GM12873 (cell line): Measurements from ENCODE around the gene SP1.
A peak's percentile ranks its signal among the peaks of the same experiment; 100 is the strongest.

Source experiments
- TF ChIP-seq, protein P1 (sequence below): IDR thresholded peaks from 2 replicates; pipeline ENCODE4 v1.5.1; 2012; ENCODE audit warnings: low read depth, mild to moderate bottlenecking, moderate library complexity, low read length, control low read depth; ENCODE audit not compliant: insufficient read depth; ENCODE audit errors: missing control alignments

Gene SP1

DNA sequence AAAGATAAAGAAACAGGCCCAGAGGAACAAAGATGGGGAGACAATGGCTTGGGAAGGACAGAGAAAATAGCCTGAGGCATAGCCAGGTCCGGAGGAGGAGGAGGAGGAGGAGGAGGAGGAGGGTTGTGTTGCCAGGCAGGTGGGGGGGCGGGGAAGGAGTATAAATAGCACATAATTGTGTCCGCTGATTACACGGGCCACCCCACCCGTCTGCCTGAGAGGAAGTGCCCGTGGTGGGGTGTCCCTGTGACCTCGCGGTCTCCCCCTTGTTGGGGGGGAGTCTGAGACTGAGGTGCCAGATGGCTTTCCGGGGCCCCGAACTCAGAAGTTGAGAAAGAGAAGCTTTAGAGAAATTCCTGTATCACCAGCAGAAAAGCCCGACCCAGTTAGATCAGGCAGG is 42.0 kb upstream of the SP1 start:
- TF ChIP-seq, protein P1, sequence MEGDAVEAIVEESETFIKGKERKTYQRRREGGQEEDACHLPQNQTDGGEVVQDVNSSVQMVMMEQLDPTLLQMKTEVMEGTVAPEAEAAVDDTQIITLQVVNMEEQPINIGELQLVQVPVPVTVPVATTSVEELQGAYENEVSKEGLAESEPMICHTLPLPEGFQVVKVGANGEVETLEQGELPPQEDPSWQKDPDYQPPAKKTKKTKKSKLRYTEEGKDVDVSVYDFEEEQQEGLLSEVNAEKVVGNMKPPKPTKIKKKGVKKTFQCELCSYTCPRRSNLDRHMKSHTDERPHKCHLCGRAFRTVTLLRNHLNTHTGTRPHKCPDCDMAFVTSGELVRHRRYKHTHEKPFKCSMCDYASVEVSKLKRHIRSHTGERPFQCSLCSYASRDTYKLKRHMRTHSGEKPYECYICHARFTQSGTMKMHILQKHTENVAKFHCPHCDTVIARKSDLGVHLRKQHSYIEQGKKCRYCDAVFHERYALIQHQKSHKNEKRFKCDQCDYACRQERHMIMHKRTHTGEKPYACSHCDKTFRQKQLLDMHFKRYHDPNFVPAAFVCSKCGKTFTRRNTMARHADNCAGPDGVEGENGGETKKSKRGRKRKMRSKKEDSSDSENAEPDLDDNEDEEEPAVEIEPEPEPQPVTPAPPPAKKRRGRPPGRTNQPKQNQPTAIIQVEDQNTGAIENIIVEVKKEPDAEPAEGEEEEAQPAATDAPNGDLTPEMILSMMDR: no peak

DNA sequence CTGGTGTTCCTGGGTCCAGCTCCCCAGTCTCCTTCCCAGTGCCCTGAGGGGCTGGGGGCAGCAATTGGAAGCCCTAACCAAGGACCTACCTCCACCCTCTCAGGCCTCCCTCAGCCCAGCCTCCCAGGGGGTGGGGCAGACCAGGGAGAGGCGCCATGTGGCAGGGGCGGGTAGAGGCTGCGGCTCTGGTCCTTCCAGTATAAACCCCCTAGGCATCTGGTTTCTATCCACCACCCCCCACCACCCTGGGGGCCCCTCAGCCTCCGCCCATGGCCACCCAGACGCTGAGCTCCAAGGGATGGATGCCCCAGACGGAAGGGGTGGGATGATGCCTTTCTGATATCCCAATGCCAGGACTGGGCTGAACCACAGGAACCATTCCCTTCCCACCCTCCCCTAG is 41.1 kb upstream of the SP1 start:
- TF ChIP-seq, protein P1: no peak

- TF ChIP-seq, protein P1: no peak
Measured at GRCh38 chr12:53340398-53340797, 39.6 kb upstream of the SP1 start.

DNA sequence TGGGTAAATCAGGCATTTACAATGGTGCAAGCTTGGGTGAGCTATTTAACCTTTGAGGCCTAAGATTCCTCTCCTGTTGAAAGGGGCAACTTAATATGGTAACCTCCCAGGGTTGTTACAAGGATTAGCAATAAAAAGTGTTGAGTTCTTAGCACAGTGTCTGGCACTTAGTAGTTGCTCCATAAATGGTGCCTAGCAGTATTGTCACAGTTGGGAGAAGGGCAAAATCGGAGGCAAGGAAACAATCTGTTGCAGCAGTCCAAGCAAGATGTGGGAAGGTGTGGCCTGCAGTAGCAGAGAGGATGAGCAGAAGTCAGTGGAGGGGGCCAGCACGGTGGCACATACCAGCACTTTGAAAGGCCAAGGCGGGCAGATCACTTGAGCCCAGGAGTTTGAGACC is 36.5 kb upstream of the SP1 start:
- TF ChIP-seq, protein P1: no peak

DNA sequence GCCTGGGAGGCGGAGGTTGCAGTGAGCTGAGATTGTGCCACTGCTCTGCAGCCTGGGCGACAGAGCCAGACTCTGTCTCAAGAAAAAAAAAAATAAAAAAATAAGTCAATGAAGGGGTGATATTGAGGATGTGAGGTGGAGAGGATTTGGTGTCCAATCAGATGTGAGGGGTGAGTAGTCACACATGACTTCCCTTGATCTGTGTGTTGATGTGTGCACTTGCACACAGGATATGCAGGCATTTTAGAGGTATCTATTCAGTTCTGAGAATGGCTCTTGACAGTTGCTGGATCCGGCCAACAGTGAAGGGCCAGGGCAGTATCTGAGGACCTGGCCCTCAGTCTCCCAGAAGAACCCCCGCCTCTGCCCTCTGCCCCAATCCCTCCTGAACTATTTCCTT is 36.0 kb upstream of the SP1 start:
- TF ChIP-seq, protein P1: no peak

DNA sequence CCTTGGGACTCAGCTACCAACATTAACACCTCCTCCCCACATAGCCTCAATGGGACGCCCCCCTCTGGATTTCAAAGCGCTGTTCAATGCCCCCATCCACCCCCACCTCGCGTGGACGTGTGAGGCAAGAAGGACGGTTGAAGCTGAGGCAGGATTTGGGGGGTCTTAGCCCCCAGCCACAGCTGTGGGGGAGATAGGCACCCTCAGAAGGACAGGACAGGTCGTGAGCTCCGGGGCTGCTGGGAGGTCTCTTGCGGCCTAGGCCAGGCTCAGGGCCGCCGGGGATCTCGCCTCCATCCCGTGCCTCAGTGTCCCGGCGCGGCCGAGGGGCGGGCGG is 35.5 kb upstream of the SP1 start:
- TF ChIP-seq, protein P1: no peak

- TF ChIP-seq, protein P1: peak; percentile 78
Measured at GRCh38 chr12:53344824-53345485, 35.0 kb upstream of the SP1 start.
